Glutamatergic neuron (in vitro differentiated cells): ENCODE measurements around the gene ATL1. TPM values are rescaled to one million over a fixed set of nuclear protein-coding genes. Genes with fewer than 3 reads are reported as not detected.
"Not testable (repeated sequence)": the region's sequence is repeated elsewhere in the genome, so short reads cannot be mapped to it uniquely, and the experiment has no call there.

Experiments used
- DNase-seq: peaks from one replicate; pipeline ENCODE4 v3.0.0; 2022
- H3K27ac Mint-ChIP-seq: one replicate; pipeline ENCODE4 v1.8.0; 2020; ENCODE audit warnings: mild to moderate bottlenecking, mixed read lengths, inconsistent platforms; ENCODE audit not compliant: unreplicated experiment
- H3K27me3 Mint-ChIP-seq: one replicate; pipeline ENCODE4 v1.8.0; 2020; ENCODE audit warnings: mild to moderate bottlenecking, moderate library complexity, mixed read lengths, inconsistent platforms; ENCODE audit not compliant: unreplicated experiment
- H3K36me3 Mint-ChIP-seq: one replicate; pipeline ENCODE4 v1.8.0; 2020; ENCODE audit warnings: mild to moderate bottlenecking, mixed read lengths, inconsistent platforms; ENCODE audit not compliant: unreplicated experiment
- H3K4me1 Mint-ChIP-seq: one replicate; pipeline ENCODE4 v1.8.0; 2020; ENCODE audit warnings: mild to moderate bottlenecking, low read depth, mixed read lengths, inconsistent platforms; ENCODE audit not compliant: unreplicated experiment
- H3K4me3 Mint-ChIP-seq: one replicate; pipeline ENCODE4 v1.8.0; 2020; ENCODE audit warnings: mild to moderate bottlenecking, mixed read lengths, inconsistent platforms; ENCODE audit not compliant: unreplicated experiment
- H3K9me3 Mint-ChIP-seq: one replicate; pipeline ENCODE4 v1.8.0; 2020; ENCODE audit warnings: mild to moderate bottlenecking, moderate library complexity, mixed read lengths, inconsistent platforms; ENCODE audit not compliant: unreplicated experiment
- CTCF ChIP-seq: fragments of 200-600 bp; sonication (generic); IDR thresholded peaks from one replicate; pipeline ENCODE4 v1.5.0; 2021; ENCODE audit not compliant: partially characterized antibody, unreplicated experiment
- total RNA-seq: library from RNA; stranded (reverse); fragmentation: NEBNext Ultra II Directional; extraction: Animal tissue kit (Norgen Biotek cat#: 25700); gene quantifications from one replicate; pipeline ENCODE4 v1.2.1, GENCODE V29; 2021; ENCODE audit not compliant: unreplicated experiment

The ATL1 gene
- total RNA-seq, 1 donor from 2014 or later = 44.0 TPM

- Mint-ChIP-seq H3K36me3 (no peaks in the 10 kb centered on the region), H3K27ac (no peak overlapping the region), H3K4me1 (no peaks in the 10 kb centered on the region), H3K27me3 (peaks cover 2% of the 10 kb centered on the region), H3K9me3 (no peaks in the 10 kb centered on the region), H3K4me3 (no peak overlapping the region)
- no peak for DNase-seq
- TF ChIP-seq CTCF = no peak
Observed at GRCh38 chr14:50649691-50650090, 89.7 kb downstream of the ATL1 start.

- no peaks in the 10 kb centered on the region for H3K9me3 Mint-ChIP-seq
- H3K27me3 Mint-ChIP-seq = no peaks in the 10 kb centered on the region
- no peak overlapping the region for H3K27ac Mint-ChIP-seq
- H3K36me3 Mint-ChIP-seq = peaks cover 14% of the 10 kb centered on the region
- DNase-seq = no peak
- no peak overlapping the region for H3K4me3 Mint-ChIP-seq
- TF ChIP-seq CTCF = no peak
- no peaks in the 10 kb centered on the region for H3K4me1 Mint-ChIP-seq
Observed at GRCh38 chr14:50656776-50657175, 96.8 kb downstream of the ATL1 start.

GRCh38 chr14:50657753-50658152 lies 97.8 kb downstream of the ATL1 start:
- H3K4me3 Mint-ChIP-seq = no peak overlapping the region
- H3K9me3 Mint-ChIP-seq = no peaks in the 10 kb centered on the region
- H3K27ac Mint-ChIP-seq = no peak overlapping the region
- peaks cover 14% of the 10 kb centered on the region for H3K36me3 Mint-ChIP-seq
- H3K4me1 Mint-ChIP-seq = no peaks in the 10 kb centered on the region
- DNase-seq = no peak
- no peaks in the 10 kb centered on the region for H3K27me3 Mint-ChIP-seq
- no peak for TF ChIP-seq CTCF

- no peaks in the 10 kb centered on the region for H3K4me1 Mint-ChIP-seq
- no peaks in the 10 kb centered on the region for H3K9me3 Mint-ChIP-seq
- DNase-seq = no peak
- H3K27me3 Mint-ChIP-seq = no peaks in the 10 kb centered on the region
- no peak overlapping the region for H3K4me3 Mint-ChIP-seq
- no peak for TF ChIP-seq CTCF
- peaks cover 14% of the 10 kb centered on the region for H3K36me3 Mint-ChIP-seq
- no peak overlapping the region for H3K27ac Mint-ChIP-seq
Observed at GRCh38 chr14:50658203-50658602, 98.3 kb downstream of the ATL1 start.

GRCh38 chr14:50659327-50659974 lies 99.5 kb downstream of the ATL1 start:
- no peak for TF ChIP-seq CTCF
- H3K4me1 Mint-ChIP-seq = no peaks in the 10 kb centered on the region
- no peak overlapping the region for H3K27ac Mint-ChIP-seq
- no peak for DNase-seq
- peaks cover 14% of the 10 kb centered on the region for H3K36me3 Mint-ChIP-seq
- H3K9me3 Mint-ChIP-seq = no peaks in the 10 kb centered on the region
- no peak overlapping the region for H3K4me3 Mint-ChIP-seq
- H3K27me3 Mint-ChIP-seq = no peaks in the 10 kb centered on the region

- not testable (repeated sequence) for H3K9me3 Mint-ChIP-seq, H3K27me3 Mint-ChIP-seq, H3K4me3 Mint-ChIP-seq, DNase-seq, H3K4me1 Mint-ChIP-seq, H3K27ac Mint-ChIP-seq
- H3K36me3 Mint-ChIP-seq = peaks cover 14% of the 10 kb centered on the region
Observed at GRCh38 chr14:50664579-50664978, 104.6 kb downstream of the ATL1 start.

GRCh38 chr14:50665300-50665699 lies 105.4 kb downstream of the ATL1 start:
- not testable (repeated sequence) for H3K9me3 Mint-ChIP-seq, DNase-seq, H3K27me3 Mint-ChIP-seq, H3K4me3 Mint-ChIP-seq, H3K4me1 Mint-ChIP-seq, H3K36me3 Mint-ChIP-seq, H3K27ac Mint-ChIP-seq
